ENCODE data around the gene AHI1. TPM values are rescaled to one million over a fixed set of nuclear protein-coding genes. Genes with fewer than 3 reads are reported as not detected.
"Not testable (repeated sequence)": the region's sequence is repeated elsewhere in the genome, so short reads cannot be mapped to it uniquely, and the experiment has no call there.

Gene AHI1
- total RNA-seq, 1 experiment from 2014 or later: 6.4 TPM

DNA sequence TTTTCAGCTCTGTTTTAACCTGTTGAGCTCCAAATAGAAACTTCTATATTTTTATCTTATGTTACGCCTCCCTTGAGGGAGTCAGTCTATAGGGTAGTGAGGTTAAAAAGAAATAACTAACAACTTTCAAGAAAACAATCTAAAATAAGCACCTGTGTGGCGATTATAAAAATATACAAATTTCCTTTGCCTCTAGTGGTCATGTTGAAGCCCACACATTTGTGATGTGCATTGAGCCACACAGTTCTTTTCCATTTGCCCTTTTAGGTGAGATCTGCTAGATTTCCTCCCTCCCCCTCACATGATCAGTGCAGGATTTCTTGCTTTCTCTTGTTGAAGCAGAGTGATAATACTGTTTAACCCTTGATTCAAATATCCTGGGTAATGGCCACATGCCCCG is 232.3 kb downstream of the AHI1 start:
- DNase-seq (ENCODE audit: low spot score): no peak

DNA sequence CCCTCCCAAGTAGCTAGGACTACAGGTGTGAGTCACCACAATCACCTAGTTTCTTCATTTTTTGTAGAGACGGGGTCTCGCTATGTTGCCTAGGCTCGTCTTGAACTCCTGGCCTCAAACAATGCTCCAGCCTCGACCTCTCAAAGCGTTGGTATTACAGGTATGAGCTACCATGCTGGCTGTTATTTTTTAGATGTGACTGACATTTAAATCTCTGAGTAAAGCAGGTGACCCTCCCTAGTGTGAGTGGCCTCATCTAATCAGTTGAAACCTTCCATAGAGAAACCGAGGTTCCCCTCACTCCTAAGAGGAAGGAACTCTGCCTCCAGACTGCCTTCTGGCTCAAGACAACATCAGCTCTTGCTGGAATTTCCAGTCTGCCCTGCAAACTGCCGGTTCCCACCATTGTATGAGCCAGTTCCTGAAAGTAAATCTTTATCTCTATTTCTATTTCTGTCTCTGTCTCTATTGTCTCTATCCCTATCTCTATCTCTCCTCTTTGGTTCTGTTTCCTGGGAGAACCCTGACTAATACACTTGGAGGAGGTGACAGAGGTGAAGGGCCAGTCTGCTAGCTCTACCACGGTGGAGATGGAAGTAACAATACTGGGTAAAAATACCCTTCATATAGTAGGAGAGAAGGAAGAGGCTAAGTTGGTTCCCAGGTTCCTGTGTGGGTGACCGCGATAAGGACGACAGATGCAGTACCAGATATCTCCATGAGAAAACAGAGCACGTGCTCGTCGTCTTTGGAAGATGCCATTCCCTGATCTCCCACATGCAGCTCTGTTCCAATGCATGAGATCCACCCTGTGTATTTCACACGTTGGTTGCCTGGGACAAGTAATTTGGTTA is 235.4 kb downstream of the AHI1 start:
- DNase-seq (ENCODE audit: low spot score): no peak

DNA sequence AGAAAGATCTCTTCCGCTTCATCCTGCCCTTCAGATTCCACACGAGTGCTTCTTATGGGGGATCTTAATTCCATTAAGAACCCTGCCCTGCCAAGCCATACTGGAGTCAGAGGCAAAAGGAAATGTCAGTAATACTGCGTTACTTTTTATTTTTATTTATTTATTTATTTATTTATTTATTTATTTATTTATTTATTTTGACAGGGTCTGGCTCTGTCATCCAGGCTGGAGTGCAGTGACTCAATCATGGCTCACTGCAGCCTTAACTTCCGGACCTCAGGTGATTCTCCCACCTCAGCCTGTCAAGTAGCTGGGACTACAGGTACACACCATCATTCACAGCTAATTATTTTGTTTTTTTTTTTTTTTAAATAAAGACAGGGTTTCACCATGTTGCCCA is 236.9 kb downstream of the AHI1 start:
- DNase-seq (ENCODE audit: low spot score): no peak

DNA sequence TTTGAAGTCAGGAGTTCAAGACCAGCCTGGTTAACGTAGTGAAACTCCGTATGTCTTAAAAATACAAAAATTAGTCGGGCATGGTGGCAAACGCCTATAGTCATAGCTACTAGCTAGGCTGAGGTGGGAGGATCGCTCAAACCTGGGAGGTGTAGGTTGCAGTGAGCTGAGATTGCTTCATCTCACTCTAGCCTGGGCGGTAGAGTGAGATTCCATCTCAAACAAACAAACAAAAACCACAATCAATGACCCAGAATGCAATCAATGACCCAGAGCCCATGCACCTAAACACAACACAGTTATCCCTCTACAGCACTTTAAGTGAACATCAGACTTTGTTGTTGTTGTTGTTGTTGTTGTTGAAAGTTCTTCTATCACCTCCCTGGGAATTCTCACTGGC is 238.6 kb downstream of the AHI1 start:
- no peak for DNase-seq (ENCODE audit: low spot score)

DNA sequence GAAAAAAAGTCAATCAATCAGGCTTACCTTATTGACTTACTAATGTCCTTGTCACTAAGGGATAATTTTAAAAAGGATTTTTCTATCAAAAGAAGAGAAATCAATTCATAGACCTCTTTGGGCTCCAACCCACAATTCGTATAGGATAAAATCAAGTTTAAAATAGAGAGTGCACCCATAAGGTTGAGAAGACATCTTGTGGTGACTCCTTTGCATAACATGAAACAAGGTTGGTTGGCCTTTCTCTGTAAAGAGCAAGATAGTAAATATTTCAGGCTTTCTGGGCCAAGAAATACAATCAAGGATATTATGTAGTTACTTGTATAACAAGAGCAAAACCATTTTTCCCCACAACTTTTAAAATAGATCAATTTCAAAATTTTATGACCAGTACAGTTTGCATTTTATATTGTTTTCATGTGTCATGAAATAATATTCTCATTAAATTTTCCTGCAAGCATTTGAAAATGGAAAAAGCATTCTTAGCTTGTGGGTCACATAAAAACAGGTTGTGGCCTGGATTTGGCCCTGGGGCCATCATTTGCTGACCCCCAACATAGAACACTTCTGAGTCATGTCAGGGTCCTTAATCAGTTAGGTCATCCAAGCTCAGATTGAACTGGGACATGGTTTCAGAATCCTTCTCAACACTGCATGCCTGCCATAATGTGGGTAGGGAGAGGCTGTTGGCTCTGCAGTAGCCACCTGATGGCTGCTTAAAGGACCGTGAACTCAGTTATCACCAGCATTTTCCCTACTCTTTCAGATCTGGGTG is 239.7 kb downstream of the AHI1 start:
- no peak for DNase-seq (ENCODE audit: low spot score)

DNA sequence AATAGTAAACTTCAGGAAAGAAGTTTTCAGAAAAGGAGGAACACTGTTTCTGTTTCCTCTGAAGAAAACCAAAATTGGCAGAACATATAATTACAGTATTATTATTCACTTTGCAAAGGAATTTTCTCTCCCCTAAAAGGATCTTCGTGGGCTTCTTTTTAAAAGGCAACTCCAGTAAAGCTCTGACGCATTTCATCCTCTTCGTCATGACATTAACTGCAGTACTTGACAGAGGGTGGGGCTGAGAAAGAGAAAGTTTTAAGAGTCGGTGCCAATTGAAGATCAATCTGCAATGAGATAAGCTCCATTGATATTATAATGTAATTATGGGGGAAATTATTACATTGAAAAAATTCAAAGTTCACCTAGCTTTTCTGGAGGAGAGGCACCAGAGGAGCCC is 240.7 kb downstream of the AHI1 start:
- DNase-seq (ENCODE audit: low spot score): no peak

DNA sequence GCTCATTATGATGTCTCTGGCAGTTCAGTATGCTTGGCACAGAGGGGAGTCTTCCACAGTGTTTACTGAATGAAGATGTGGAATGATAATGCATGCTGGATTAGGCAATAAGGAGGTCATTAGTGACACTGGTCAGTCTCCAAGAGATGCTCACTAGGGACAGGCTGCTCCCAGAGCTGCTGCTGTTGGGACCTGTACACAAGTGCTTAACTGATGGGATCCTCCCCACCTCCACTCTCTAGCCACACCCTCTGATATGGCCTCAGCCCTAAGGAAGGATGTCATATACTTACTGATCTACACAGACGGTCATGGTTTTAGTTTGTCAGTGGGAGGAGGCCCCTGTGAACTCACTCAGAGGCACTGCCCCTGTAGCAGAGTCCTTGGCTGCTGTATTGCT is 243.1 kb downstream of the AHI1 start:
- no peak for DNase-seq (ENCODE audit: low spot score)

DNA sequence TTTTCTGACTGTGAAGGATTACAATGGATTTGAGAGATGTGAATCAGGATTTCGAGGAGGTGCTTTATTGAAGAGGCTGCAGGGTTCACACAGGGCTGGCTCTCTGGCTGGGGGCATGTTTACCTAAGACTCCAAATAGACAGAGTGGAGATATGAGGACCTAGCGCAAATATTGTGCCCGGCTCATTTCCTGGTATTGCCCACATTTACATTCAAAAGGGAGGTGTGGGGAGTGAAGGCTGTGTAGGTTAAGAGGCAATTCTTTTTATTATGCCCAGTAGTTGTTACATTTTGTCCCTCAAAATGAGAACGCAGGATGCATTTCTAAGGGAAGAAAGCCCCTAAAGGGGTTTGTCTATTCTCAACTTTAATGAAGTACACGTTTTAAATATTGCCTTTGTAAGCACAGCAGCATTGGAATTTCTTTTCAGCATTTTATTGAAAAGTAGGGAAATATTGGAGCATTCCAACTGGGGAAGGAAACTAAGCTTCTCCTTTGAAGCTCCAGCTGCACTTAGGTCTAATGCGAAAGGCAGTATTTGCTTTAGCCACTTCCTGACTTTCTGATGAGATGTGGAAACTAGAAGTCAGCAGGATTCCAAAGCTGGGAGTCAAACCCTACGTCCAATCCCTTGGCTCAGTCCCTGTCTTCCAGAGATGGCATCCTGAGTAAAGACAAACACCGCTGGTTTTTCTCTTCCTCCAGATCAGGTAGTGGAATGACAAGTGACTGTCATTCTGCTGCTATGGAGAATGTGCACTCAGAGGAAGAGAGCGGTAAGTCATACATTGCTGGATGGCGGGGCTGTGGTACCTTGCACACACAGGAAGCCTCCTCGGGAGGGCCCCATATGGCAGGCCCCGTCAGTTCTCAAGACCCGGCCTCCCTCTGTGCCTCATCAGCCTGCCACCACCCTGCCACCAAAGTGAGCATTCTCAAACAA is 245.8 kb downstream of the AHI1 start:
- DNase-seq (ENCODE audit: low spot score): no peak

DNA sequence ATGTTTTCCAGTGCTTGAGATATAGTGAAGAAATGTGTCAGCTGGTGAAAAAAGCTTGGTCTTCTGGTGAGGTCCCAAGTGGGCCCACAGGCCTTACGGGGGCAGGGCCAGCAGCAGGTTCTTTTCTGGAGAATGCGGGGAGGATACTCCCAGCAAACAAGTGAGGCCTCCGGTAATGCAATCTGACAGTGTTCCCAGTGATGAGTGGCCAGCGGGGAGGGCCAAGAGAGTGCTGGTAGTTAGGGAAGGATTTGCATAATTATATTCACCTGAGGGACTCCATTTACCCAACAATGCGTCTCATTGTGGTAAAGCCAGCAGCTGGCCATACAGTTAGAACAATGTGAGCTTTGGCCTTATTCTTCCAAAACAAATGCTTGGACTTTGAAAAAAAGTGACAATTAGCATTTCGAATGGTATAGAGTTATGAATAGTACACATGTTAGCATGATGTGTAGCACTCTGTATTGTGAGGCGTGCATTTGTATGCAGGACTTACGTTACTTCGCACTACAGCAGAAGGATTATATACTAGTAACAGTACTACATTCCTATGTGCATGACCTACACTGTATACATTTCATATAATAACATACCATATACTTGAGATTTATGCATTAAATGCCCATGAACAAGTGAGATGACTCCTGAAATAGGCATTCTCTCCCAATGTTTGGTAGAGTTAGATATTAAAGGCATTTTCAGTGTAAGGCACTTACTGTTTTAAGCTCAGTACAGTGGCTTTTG is 246.6 kb downstream of the AHI1 start:
- no peak for DNase-seq (ENCODE audit: low spot score)

DNA sequence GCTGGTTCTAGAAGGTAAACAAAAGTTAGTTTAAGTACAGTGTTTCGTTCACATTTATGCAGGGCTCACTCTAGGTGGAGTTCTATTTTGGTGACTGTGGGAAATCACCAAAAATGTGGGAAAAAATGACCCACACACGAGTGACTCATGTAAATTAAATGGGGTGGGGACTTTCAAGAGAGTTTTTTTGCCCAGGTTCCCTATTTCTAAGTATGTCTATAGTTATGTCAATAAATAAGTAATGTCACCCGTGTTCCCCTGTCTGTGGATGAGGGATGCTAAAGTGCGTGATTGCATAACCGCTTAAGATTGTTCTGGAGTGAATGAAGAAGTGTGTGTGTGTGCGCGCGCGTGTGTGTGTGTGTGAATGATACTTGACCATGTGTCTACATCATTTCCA is 247.3 kb downstream of the AHI1 start:
- no peak for DNase-seq (ENCODE audit: low spot score)

DNA sequence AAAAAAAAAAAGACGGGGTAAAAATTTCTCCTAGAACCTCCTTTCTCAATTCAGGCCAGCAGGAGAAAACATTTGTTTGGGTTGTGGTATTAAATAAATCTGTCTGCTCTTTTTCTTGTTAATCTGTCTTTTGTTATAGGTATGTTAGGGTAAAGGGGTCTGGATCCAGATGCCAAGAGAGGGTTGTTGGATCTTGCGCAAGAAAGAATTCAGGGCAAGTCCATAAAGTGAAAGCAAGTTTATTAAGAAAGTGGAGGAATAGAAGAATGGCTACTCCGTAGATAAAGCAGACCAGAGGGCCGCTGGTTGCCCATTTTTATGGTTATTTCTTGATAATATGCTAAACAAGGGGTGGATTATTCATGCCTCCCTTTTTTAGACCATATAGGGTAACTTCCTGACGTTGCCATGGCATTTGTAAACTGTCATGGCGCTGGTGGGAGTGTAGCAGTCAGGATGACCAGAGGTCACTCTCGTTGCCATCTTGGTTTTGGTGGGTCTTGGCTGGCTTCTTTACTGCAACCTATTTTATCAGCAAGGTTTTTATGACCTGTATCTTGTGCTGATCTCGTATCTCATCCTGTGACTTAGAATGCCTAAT is 251.0 kb downstream of the AHI1 start:
- not testable (repeated sequence) for DNase-seq (ENCODE audit: low spot score)

DNA sequence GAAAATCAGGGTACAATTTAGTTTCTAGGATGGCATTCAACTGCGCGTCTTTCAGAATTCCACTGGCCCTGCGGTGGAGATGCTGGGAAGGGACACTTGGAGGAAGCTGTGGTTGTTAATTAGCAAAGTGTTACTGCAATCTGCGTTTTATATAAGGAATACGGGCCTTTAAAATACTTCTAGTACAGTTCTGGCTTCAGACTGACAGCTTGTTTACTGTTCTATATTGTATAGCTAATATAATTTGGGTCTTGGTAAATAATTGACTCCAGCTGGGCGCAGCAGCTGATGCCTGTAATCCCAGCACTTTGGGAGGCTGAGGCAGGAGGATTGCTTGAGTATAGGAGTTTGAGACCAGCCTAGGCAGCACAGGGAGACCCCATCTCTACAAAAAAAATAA is 252.7 kb downstream of the AHI1 start:
- no peak for DNase-seq (ENCODE audit: low spot score)

DNA sequence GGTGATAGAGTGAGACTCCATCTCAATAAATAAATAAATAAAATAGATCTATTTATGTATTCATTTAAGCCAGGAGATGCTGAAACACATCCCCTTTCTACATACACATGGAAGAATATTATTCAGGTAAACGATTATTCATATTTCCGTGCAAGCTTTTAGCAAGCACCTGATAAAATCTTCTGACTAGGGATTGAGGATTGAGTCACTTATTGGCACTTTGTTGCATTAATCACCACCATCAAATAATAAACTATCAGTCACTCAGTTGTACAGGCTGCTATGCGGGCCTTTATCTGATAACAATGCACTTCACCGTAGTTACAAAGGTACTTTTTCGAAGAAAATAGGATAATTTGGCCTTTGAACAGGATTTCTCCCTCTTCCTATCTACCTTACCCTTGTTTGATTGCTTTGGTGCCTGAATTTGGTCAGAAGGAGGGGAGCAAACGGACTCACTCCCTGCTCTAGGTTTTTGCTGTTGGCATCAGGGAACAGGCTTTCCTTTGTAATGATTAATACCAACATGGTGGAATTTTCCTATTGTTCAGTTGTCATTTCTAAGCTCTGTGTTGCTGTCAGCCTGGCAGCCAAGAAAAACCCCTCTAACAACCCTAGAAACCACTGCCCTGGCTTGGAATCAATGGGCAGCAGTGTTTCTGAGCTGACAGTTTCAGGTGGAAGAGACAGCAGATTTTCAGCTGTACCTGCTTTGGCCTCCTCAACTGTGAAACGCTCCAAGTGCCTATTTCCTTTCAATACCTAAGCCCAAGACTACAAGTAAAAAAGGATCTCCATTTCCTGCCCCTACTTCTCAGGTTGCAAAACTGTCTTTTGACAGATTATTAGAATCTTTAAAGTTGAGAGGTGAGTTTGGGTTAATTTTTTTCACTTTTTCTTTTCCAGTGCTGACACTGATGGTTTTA is 253.4 kb downstream of the AHI1 start:
- no peak for DNase-seq (ENCODE audit: low spot score)

DNA sequence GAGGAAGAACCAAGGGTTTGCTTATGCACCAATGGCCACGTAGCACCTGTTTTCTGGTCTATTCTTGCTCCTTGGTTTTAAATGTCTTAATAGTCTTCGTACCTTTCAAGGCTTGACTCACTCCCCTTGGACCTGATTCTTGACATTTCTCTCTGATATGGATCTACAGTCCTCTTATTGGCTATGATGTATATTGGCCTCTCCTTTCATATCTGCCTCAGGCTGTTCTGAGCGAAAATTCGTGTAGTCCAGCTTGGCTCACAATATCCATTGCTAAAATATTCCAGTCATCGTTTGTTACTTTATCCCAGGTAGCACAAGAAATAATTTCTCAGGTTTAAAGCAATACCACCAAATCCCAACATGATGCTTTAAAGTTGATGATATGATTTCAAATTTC is 256.8 kb downstream of the AHI1 start:
- DNase-seq (ENCODE audit: low spot score): no peak

DNA sequence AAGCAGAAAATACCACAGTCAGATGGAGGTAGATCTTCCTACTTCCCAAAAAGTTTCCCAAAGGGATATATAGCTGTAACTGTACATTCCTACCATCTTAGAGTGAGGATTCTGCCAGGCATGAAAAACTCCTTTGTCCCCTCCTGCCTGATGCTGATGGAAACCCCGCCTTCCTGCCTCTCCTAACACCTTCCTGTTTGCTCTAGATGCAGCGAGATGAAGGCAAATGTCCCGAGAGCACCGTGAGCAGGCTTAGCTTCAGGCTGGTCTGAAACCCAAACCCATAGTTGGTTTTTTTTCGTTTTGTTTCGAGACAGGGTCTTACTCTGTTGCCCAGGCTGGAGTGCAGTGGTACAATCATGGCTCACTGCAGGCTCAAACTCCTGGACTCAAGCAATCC is 260.8 kb downstream of the AHI1 start:
- no peak for DNase-seq (ENCODE audit: low spot score)

DNA sequence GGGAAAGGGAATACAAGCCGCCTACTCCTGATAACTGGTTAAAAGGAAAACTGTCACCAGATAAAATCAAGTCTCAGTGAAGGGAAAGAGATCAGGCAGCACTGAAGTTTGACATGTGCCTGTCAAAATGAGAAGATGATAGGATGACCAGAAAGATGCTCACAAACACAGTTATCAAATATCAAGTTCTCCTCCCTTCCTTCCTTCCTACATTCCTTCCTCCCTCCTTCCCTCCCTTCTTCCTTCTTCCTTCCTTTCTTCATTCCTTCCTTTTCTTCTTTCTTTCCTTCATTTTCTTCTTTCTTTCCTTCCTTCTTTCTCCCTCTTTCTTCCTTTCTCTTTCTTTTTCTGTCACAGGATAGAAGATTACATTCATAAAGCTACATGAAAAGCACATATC is 261.2 kb downstream of the AHI1 start:
- no peak for DNase-seq (ENCODE audit: low spot score)

DNA sequence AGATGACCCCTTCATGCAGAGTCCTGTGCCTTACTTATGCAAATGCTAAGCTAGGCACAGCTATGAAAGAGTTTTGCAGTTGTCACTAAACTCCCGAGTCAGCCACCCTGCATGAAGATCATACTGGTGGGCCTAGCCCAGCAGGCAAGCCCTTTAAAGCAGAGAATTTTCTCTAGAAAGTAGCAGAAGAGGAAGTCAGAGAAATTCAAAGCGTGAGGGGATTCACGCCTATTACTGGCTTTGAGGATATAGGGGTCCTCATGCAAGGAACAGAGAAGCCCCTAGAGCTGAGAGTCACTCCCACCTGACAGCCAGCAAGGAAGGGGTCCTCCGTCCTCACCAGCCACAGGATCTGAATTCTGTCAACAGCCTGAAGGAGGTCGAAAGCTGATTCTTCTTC is 261.8 kb downstream of the AHI1 start:
- no peak for DNase-seq (ENCODE audit: low spot score)

DNA sequence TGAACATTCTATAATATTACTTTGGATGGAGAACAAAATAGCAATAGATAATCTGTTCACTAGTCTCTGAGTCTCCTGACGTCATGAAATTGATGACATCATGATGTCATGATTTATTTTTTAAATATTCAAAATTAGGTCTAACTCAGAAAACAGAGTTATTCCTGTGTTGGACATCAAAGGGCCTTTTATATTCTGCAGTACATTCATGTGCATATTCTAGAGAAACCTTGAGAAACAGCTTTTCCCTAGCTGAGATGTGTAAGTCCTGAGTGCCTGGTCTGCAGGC is 263.1 kb downstream of the AHI1 start:
- no peak for DNase-seq (ENCODE audit: low spot score)

DNA sequence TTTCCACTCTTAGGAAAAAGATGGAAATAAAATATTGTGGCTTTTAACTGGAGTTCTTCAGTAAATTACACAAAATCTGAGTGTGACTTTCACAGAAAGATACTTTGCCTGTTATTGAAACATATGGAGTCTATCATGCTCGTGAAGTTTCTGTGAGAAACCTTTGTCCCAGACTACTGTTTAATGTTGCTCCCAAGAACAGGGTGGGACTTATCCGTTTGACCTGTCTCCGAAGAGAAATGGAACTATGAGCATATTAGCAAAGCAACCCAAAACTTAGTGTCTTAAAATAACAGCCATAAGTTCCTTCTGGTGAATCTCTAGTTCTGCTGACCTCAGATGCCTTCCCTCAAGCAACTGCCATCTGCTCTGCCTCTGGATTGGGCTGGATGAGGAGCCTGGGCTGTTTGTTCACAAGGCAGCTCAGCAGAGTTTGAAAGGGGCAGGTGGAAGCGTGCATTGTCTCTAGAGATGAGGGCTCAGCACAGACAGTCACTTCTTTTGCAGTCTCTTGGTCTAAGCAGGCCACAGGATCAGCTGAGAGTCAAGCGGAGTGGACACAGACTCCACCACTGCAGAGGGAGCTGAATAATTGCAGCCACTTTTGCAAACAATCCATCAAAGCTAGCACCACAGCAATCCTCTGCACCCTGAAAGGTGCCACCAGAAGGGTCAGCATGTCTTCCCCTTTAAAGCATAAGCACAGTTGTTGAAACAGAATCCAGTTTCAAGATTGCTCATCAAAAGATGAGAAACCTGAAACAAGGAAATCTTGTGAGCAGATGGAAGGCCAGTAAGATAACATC is 263.7 kb downstream of the AHI1 start:
- no peak for DNase-seq (ENCODE audit: low spot score)
